ENCODE results near the gene CDC16.
"Not testable (repeated sequence)": the region's sequence is repeated elsewhere in the genome, so short reads cannot be mapped to it uniquely, and the experiment has no call there.

Gene CDC16

DNA sequence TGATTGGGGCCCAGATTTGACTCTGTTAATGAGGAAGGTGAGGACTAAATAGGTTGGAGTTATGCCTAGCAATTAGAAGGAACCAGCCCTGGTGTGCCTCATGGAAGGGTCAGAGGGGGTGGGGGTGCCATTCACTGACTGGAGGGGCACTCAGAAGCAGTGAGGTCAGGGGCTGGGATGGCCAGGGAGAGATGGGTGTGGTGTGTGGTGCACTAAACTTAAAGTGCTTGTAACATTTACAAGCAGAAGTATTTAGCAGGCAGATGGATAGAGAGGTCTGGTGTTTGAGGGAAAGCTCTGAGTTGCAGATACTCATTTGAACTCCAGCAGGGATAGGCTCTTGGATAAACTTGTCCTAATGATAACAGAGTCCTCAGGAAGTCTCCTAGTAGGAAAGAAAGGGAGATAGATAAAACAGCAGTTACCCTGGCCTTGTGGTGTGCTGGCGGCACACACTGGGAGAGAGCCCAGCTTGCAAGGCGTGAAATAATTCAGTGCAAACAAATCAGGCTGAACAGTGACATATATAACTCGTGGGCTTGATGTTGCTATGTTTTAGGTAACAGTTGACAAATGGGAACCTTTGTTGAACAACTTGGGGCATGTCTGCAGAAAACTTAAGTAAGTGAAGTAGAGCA, 26.8 kb downstream of the CDC16 start:
- H3K4me3 ChIP-seq (ENCODE audit: low read depth, low read length) = no peak overlapping the region

- H3K4me3 ChIP-seq (ENCODE audit: low read depth, low read length) = no peak overlapping the region
Measured at GRCh38 chr13:114263578-114263977, 28.9 kb downstream of the CDC16 start.

- H3K4me3 ChIP-seq (ENCODE audit: low read depth, low read length) = not testable (repeated sequence)
Measured at GRCh38 chr13:114264313-114264712, 29.6 kb downstream of the CDC16 start.

DNA sequence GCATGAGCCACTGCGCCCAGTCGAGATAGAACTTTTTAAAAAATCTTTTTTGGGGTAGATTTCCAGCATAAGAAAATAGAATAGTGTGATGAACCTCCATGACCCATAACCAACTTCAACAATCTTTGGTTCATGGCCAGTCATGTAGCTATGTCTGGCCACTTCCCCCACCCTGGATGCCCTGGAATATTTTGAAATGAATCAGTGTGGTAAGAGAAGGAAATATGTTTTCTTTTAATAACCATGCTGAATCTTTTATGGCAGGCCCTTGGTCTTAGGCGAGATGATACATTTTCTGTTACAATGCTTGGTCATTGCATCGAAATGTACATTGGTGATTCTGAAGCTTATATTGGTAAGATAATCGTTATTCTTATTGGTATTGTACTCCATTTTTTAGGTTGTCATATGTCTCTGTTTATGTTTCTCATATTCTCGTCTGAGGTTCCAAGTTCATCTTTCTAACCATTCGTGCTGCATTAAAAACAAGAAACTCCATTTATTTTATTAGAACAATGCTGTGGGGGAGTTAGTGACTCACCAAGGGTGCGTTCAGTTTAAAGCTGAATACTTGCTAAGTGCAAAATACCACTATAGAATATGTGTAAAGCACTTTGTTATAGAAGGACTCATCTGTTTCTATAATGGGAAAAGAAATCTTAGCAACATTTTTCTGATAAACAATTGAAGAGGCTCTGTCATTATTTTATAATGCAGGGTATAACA, 30.4 kb downstream of the CDC16 start:
- no peak overlapping the region for H3K4me3 ChIP-seq (ENCODE audit: low read depth, low read length)

DNA sequence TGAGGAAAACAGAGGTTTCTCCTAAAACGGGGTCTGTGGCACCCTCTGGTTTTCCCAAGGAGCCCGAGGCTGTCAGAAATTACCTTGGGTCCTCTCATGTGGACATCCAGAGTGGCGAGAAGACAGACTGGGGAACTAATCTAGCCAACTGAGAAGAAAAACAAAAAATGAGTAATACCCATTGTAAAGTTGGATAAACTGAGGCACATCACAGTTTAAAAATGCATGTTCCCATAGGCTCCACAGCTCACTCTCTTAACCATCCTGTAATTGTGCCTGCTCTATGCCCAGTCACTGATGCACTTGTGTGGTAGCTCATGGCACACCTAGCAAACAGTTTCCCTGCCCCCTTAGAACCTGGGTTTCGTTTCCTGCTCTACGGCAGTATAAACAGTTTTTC, 31.5 kb downstream of the CDC16 start:
- no peak overlapping the region for H3K4me3 ChIP-seq (ENCODE audit: low read depth, low read length)

DNA sequence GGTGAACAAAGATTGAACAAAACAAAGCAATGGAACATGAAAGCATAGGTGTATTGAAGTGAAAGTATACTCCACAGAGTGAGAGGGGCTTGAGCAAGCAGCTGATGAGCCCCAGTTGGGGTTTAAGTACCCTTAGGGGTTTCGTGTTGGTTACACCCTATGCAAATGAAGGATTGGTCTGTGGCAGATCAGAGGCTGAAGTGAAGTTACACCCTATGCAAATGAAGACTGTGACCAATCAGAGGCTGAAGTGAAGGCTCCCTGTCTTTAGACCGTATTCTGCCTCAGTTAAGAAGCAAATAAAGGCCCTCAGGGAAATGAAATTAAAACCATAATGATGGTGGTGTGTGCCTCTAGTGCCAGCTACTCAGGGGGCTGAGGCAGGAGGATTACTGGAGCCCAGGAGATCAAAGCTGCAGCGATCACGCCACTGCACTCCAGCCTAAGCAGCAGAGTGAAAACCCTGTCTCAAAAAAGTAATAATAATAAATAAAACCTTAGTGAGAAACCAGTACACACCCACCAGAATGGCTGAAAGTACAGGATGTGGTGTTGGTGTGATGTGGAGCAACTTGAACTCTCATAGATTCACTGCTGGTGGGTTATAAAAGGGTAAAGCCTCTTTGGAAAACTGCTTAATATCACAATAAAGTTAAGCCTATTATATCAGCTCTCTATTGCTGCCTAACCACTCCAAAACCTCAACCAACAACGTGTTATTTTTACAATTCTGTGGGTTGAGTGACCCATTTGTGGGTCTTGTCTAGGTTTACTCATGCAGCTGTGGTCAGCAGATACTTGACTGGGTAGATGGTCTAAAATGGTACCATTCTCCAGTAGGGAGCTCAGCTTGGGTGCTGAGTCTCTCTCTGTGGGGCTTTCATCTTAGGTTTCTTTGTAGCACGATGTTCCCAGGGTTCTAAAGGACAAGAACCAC, 33.9 kb downstream of the CDC16 start:
- H3K4me3 ChIP-seq (ENCODE audit: low read depth, low read length) = no peak overlapping the region

DNA sequence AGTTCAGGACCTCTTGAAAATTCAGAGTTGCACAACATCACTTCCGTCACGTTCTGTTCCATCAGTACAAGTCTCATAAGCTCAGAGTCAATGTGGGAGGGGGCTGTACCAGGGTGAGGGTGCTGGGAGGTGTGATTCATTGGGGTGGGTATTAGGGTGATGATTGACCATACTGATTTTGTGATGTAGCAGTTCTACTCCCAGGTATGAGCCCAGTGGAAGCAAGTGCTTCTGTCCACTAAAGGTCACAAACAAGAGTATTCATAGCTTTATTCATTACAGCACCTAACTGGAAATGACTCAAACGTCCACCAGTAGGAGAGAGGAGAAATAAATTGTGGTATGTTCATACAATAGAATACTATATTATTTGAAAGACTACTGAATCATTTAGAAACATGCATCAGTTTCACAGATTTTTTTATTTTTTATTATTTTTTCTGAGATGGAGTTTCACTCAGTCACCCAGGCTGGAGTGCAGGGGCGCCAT, 34.6 kb downstream of the CDC16 start:
- no peak overlapping the region for H3K4me3 ChIP-seq (ENCODE audit: low read depth, low read length)

DNA sequence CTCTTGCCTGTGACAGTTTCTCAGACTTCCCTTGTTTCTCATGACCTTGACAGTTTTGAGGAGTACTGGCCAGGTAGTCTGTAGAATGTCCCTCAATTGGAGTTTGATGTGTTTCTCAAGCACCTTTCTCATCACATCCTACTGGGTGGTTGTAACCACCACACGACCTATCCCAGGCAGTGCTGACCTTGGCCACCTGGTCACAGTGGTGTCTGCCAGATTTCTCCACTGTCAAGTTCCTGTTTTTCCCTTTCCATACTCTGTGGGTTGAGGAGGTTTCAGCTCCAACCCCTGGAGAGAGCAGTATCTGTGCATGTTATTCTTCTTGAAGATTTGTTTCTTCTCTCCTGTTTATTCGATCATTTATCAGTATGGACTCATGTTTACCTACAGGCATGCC, 38.3 kb downstream of the CDC16 start:
- H3K4me3 ChIP-seq (ENCODE audit: low read depth, low read length) = no peak overlapping the region

GRCh38 chr13:114275304-114275703, 40.6 kb downstream of the CDC16 start:
- H3K4me3 ChIP-seq (ENCODE audit: low read depth, low read length) = no peak overlapping the region

DNA sequence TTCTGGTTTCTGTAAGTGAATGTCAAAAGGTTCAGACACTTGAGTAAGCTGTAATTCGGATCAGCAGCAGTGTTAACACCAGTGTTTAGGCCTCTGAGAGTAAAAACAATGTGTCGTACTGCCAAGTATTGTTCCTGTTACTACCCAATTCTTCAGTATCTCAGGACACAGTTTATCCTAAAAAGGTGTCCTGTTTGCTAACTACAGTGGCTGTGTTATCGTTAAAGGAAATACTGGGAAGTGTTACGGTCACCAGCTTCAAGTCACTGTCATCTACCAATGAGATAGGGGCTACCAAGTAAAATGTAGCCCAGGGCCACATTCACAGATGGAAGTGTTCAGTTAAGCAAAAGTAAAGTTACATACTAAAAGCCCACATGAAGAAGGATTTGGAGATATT, 44.4 kb downstream of the CDC16 start:
- H3K4me3 ChIP-seq (ENCODE audit: low read depth, low read length) = no peak overlapping the region

- H3K4me3 ChIP-seq (ENCODE audit: low read depth, low read length) = no peak overlapping the region
Measured at GRCh38 chr13:114279758-114280355, 45.2 kb downstream of the CDC16 start.

GRCh38 chr13:114281351-114282040, 46.8 kb downstream of the CDC16 start, which contains the start of gene UPF3A:
Gene UPF3A (plus strand): TSS chr13:114281601. CDS start chr13:114281640, 39 bp downstream.
- H3K4me3 ChIP-seq (ENCODE audit: low read depth, low read length) = peak within 1 kb of the TSS; percentile 81

DNA sequence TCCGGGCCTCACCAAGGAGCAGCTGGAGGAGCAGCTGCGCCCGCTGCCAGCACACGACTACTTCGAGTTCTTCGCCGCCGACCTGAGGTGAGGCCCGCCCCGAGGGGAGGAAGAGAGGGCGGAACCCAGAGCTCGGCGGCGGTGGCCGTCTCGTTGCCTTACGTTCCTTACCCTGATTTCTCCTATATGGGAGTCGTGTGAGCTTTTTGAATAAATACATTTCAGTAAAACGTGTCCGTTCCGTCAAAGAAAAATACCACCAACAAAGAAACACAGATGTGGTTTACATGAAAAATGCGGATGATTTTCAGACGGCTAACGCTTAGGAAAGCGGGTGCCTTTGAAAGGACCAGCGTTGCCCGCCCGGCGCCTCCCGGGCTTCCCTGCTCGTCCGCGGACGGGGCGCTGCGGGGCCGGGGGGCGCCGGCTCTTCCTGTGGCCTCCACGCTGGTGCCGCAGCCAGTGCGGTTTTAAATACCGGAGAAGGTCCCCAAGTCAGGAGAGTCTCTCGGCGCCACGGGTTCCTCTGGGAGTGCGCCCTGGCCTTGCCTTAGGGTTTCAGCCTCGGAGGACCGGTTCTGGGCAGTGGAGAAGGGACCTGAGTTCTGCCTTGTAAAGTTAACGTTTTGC, 47.5 kb downstream of the CDC16 start:
- peak overlapping the region; percentile 69 for H3K4me3 ChIP-seq (ENCODE audit: low read depth, low read length)

- no peak overlapping the region for H3K4me3 ChIP-seq (ENCODE audit: low read depth, low read length)
Measured at GRCh38 chr13:114283576-114283975, 48.9 kb downstream of the CDC16 start.

GRCh38 chr13:114284680-114285079, 50.0 kb downstream of the CDC16 start:
- no peak overlapping the region for H3K4me3 ChIP-seq (ENCODE audit: low read depth, low read length)

DNA sequence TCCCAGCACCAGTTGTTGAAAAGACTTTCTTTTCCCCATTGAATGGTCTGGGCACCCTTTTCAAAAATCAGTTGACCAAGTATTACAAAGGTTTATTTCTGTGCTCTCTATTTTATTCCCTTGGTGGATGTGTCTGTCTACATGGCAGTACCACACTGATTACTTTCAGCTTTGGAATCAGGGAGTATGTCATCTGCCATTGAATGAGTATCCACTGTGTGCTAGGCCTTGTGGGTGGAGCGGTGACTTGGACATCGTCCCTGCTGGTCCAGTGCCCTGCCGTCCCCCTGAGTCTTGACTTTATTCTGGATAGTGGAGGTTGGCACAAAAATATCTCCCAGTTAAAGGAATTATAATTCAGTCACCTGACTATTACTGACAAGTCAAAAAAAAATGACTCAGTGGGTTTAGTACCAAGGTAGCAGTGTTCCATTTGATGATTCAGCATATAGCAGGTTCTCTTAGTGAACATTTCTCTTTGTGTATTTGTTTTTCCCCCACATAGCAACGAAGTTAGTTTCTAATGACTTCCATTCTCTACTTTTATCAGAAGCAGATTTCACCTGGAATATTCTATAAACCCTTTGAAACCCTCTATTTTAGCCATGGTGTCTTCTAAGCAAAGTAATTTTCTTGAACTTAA, 50.6 kb downstream of the CDC16 start:
- H3K4me3 ChIP-seq (ENCODE audit: low read depth, low read length) = no peak overlapping the region

- H3K4me3 ChIP-seq (ENCODE audit: low read depth, low read length) = no peak overlapping the region
Measured at GRCh38 chr13:114286808-114287207, 52.1 kb downstream of the CDC16 start.

DNA sequence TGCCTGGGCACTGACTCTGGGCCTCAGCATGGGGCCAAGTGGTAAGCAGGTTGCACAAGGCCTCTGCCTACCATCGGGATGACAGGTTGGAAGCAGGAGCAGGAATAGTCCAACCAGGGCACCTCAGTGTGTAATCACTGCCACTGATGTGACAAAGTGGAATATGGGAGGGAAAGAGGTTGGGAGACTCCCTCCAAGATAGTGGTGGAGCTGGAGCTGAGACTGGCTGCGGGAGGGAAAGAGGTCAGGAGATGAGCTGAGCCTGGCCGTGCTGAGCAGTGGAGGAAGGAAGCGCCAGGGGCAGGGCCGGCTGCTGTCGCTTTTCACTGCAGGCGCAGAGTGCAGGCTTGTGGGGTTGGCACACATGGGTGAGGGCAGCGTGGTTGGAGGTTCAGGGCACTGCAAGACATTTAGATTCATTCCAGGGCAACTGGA, 53.5 kb downstream of the CDC16 start:
- H3K4me3 ChIP-seq (ENCODE audit: low read depth, low read length) = no peak overlapping the region

- no peak overlapping the region for H3K4me3 ChIP-seq (ENCODE audit: low read depth, low read length)
Measured at GRCh38 chr13:114296448-114296847, 61.8 kb downstream of the CDC16 start.
